IPS-18a (cell line): ENCODE measurements around the gene SORCS3.

Source experiments
- H3K27ac ChIP-seq: one replicate; pipeline ENCODE4 v1.5.1; 2013; ENCODE audit warnings: low read length
- H3K27me3 ChIP-seq: one replicate; pipeline ENCODE4 v1.6.1; 2013; ENCODE audit warnings: mild to moderate bottlenecking, low read length; ENCODE audit not compliant: control insufficient read depth, insufficient read depth
- H3K36me3 ChIP-seq: one replicate; pipeline ENCODE4 v1.6.1; 2013; ENCODE audit warnings: low read depth, low read length; ENCODE audit not compliant: control insufficient read depth
- H3K4me1 ChIP-seq: one replicate; pipeline ENCODE4 v1.6.1; 2013; ENCODE audit warnings: low read depth, low read length; ENCODE audit not compliant: control insufficient read depth
- H3K4me3 ChIP-seq: one replicate; pipeline ENCODE4 v1.5.1; 2013; ENCODE audit warnings: low read length
- H3K9ac ChIP-seq: one replicate; pipeline ENCODE4 v1.6.1; 2013; ENCODE audit warnings: mild to moderate bottlenecking, low read length, moderate library complexity
- H3K9me3 ChIP-seq: one replicate; pipeline ENCODE4 v1.6.1; 2013; ENCODE audit warnings: low read depth, low read length; ENCODE audit not compliant: control insufficient read depth

SORCS3 gene

DNA sequence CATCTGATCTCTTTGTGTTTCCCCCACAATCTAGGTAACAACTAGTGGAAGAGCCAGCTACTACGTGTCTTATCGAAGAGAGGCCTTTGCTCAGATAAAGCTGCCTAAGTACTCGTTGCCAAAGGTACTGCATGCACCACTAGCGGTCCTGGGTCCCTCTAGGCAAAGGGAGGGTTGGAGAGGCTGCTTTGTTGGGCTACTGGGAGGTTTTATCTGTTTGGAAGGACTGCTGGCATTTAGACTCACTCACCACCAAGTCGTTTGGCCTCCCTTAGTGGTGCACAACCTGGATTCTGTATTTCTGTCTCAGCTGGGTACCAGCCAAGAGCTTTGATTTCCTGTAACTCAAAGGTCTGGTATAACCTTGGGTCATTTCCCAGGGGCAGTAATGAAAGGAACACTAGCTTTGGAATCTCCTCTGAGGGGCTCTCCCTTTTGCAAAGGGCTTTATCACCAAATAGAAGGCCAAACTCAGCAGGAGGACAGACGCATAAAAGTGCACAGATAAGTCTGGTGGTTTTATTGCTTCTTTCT lies 498.3 kb downstream of the SORCS3 start:
- Histone ChIP-seq H3K36me3 (no peaks in the 10 kb centered on the region), H3K4me1 (no peaks in the 10 kb centered on the region), H3K9ac (no peak overlapping the region), H3K9me3 (no peaks in the 10 kb centered on the region), H3K4me3 (no peak overlapping the region), H3K27ac (no peak overlapping the region), H3K27me3 (no peaks in the 10 kb centered on the region)

DNA sequence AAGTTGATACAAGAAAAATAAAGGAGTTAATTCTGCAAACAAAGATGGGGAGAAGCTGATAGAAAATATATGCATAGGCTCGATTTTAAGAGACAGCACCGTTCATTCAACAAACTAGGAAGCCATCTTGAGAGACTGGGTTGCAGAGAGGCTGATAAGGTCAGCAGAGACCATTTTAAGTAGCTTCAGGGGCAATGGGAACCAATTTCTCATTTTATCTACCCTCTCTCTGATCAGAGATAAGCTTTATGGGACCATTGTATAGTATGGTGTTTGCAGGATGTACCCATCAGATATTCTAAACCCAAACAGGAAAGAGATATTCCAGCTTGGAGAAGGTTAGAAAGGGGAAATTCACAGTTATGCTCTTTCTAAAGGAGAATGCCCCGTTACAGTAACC lies 499.5 kb downstream of the SORCS3 start:
- H3K9ac ChIP-seq = no peak overlapping the region
- H3K4me1 ChIP-seq = no peaks in the 10 kb centered on the region
- no peaks in the 10 kb centered on the region for H3K27me3 ChIP-seq
- H3K36me3 ChIP-seq = no peaks in the 10 kb centered on the region
- no peak overlapping the region for H3K4me3 ChIP-seq
- H3K27ac ChIP-seq = no peak overlapping the region
- no peaks in the 10 kb centered on the region for H3K9me3 ChIP-seq

DNA sequence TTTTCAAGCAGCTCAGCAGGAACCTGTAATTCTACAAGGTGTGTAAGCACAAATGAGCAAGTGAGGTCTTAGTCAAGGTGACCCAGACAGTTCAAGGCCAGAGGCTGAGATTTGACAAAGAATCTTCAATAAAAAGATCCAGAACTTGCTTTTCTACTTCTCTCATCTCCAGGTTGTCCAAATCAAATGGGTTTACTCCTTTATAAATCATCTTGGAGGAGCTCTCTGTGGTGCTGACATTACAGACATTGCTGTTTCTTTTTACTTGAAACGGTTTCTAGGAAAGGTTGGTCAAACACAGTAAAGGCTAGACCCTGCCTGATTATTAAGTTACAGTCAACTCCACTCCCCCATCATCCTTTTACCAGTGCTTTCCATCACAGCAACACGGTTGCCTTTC lies 504.6 kb downstream of the SORCS3 start:
- H3K36me3 ChIP-seq = no peaks in the 10 kb centered on the region
- H3K4me3 ChIP-seq = no peak overlapping the region
- H3K9me3 ChIP-seq = no peaks in the 10 kb centered on the region
- H3K27ac ChIP-seq = no peak overlapping the region
- H3K27me3 ChIP-seq = no peaks in the 10 kb centered on the region
- H3K9ac ChIP-seq = no peak overlapping the region
- no peaks in the 10 kb centered on the region for H3K4me1 ChIP-seq

DNA sequence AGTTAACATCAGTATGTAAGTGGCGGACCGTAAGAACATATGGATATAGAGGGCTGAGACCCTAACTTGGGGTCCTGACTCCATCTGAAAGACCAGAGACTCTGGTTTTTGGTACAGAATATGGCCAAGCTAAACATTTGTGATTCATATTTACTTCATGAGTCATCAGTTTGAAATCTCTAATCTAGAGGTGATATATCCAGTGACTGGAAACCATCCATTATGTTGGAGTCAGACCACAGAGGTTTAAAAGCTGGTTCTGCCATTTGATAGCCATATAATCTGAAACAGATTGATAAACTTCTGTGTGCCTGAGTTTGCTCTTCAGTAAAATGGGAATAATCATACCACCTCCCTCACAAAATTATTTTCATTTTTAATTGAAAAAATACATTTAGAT lies 505.3 kb downstream of the SORCS3 start:
- no peaks in the 10 kb centered on the region for H3K27me3 ChIP-seq
- H3K4me3 ChIP-seq = no peak overlapping the region
- H3K36me3 ChIP-seq = no peaks in the 10 kb centered on the region
- H3K27ac ChIP-seq = no peak overlapping the region
- H3K9ac ChIP-seq = no peak overlapping the region
- no peaks in the 10 kb centered on the region for H3K4me1 ChIP-seq
- H3K9me3 ChIP-seq = no peaks in the 10 kb centered on the region

DNA sequence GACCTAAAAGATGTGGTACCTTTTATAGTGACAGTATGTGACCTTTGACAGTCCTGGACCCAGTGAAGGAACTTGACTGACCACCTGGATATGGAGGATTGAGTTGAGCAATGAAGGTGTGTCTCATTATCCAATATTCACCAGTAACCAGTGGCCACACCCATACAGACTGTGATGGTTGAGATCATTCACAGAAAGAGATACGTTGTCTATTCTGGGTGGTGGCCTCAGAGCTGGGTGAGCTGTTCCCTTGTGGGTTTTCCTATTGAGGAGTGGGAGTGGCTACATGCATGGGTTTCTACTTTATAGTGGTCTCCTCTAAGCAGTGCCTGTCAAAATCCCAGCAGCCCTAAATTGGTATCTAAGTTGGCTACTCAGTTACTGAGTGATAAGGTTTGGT lies 507.4 kb downstream of the SORCS3 start:
- no peak overlapping the region for H3K9ac ChIP-seq
- H3K27me3 ChIP-seq = no peaks in the 10 kb centered on the region
- H3K9me3 ChIP-seq = no peaks in the 10 kb centered on the region
- H3K36me3 ChIP-seq = no peaks in the 10 kb centered on the region
- H3K27ac ChIP-seq = no peak overlapping the region
- H3K4me1 ChIP-seq = no peaks in the 10 kb centered on the region
- H3K4me3 ChIP-seq = no peak overlapping the region

DNA sequence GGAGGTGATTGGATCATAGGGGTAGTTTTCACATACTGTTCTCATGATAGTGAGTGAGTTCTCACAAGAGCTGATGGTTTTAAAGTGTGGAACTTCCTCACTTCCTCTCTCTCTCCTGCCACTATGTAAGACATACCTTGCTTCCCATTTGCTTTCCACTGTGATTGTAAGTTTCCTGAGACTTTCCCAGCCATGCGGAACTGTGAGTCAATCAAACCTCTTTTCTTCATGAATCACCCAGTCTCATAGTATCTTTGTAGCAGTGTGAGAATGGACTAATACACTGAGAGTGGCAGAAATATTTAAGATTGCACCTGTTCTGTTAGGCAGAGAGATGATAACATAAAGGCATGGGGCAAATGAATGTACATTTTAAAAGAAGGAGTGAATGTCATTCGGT lies 507.8 kb downstream of the SORCS3 start:
- no peak overlapping the region for H3K4me3 ChIP-seq
- H3K9ac ChIP-seq = no peak overlapping the region
- H3K9me3 ChIP-seq = no peaks in the 10 kb centered on the region
- no peaks in the 10 kb centered on the region for H3K4me1 ChIP-seq
- H3K27me3 ChIP-seq = no peaks in the 10 kb centered on the region
- no peak overlapping the region for H3K27ac ChIP-seq
- H3K36me3 ChIP-seq = no peaks in the 10 kb centered on the region

DNA sequence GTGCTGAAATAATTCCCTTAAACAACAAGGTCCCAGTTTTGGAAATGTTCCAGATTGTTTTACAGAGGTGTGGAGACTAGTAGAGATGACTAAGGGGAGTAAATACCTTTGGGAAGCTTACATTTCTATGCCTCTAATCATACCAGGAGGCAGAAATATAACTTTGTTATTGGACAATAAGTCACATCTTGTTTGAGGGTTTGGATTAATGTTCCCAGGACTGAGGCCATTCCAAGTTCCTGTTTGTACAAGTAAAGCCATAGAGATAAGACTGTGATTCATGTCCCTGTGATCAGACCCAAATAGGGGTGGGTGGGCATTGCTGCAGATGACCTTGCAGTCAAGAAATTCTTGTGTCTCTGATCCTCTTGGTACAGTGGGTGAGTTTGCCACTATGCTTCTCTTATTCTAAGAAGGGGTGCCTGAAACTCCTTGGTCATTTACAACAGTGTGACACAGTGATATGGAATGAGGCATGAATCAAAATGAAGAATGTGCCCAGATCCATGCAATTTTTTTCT lies 508.3 kb downstream of the SORCS3 start:
- H3K9ac ChIP-seq = no peak overlapping the region
- H3K36me3 ChIP-seq = no peaks in the 10 kb centered on the region
- H3K9me3 ChIP-seq = no peaks in the 10 kb centered on the region
- no peak overlapping the region for H3K27ac ChIP-seq
- H3K27me3 ChIP-seq = no peaks in the 10 kb centered on the region
- H3K4me3 ChIP-seq = no peak overlapping the region
- no peaks in the 10 kb centered on the region for H3K4me1 ChIP-seq

DNA sequence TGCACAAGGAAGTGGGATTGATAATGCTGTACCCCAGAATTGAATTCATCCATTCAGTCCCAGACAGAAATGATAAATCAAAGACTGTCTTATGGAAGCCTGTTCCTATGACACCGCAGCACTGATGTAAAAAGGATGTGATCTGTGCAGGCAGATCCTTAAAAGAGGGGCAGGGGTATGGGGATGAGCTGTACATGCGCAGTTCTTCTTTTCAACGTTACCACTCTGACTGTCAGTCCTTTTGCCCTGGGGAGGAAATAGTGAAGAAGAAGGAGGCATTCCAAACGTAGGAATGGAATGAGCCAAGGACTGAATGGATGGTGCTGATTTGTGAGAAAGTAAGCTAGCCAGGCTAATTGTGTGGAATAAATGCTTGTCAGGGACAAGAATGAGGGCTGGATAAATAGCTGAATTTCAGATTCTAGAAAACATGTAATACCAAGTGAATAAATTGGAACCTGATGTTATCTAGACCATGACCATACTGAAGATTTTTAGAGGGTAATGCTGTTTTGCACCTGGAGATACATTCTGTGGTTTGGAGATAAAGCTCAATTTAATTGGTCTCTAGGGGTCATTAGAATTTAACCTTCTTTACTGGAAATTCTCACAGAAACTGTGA lies 509.3 kb downstream of the SORCS3 start:
- Histone ChIP-seq H3K36me3 (no peaks in the 10 kb centered on the region), H3K27me3 (no peaks in the 10 kb centered on the region), H3K9ac (no peak overlapping the region), H3K9me3 (no peaks in the 10 kb centered on the region), H3K4me1 (no peaks in the 10 kb centered on the region), H3K27ac (no peak overlapping the region), H3K4me3 (no peak overlapping the region)

DNA sequence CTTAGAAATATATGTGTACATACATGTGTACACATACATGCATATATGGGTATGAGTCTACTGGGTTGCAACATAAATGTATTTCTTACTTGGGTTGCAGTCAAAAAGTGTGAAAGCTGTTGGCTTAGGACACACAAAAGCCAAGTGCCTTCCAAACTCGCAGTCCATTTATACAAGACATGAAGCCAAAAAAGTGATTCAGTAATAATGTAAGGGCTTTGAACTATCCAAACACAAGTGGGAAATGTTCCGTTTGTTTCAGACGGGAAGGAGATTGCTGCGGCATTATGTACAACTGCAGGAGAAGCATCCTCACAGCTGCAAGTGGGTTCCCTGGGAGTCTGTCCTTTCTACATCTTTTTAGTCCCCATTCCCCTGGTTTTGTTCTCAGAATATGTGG lies 513.6 kb downstream of the SORCS3 start:
- H3K27me3 ChIP-seq = no peaks in the 10 kb centered on the region
- H3K4me1 ChIP-seq = no peaks in the 10 kb centered on the region

DNA sequence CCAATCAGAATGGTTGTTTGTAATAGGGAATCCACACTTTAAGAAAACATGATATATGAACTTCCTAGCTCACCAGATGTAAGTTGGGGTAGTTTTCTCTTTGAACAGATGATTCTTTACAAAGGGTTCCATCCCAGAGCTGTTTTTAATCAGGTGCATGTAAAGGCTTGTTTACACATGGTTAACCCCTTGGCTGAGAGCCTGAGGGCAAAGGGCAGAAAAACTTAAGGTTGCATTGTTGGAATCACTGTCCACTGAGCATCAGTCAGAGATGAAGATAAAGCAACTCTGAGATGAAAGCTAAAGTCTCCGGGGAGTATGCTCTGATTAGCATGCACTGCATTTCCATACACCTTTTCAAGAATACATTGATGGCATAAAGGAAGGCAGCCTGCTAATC lies 518.2 kb downstream of the SORCS3 start:
- no peak overlapping the region for H3K27ac ChIP-seq
- H3K9ac ChIP-seq = no peak overlapping the region
- no peaks in the 10 kb centered on the region for H3K27me3 ChIP-seq
- H3K9me3 ChIP-seq = no peaks in the 10 kb centered on the region
- no peaks in the 10 kb centered on the region for H3K36me3 ChIP-seq
- H3K4me1 ChIP-seq = no peaks in the 10 kb centered on the region
- no peak overlapping the region for H3K4me3 ChIP-seq

More for the DNA sequence above, 513.6 kb downstream of the SORCS3 start:
- Histone ChIP-seq H3K4me3 (no peak overlapping the region), H3K9ac (no peak overlapping the region), H3K9me3 (no peaks in the 10 kb centered on the region), H3K36me3 (no peaks in the 10 kb centered on the region), H3K27ac (no peak overlapping the region)

DNA sequence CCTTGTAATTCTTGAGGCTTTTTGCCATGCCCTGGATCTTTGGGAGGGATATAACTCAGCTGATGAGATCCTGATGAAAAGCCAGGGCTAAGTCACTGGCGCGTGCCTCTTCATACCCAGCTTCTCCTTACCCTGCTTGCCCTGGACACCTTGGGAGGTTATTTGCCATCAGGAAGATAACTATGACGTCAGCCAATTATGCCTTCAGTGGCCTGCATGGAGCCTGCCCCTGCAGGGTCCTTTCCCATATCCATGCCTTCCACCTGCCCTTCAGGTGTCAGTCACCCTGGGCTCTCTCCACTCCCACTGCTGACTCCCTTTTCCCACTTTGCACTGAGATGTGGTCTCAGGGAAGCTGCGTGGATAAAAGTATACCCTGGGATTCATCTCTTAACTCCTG lies 520.1 kb downstream of the SORCS3 start:
- no peak overlapping the region for H3K27ac ChIP-seq
- H3K4me1 ChIP-seq = no peaks in the 10 kb centered on the region
- no peak overlapping the region for H3K4me3 ChIP-seq
- H3K9me3 ChIP-seq = no peaks in the 10 kb centered on the region
- no peaks in the 10 kb centered on the region for H3K27me3 ChIP-seq
- no peaks in the 10 kb centered on the region for H3K36me3 ChIP-seq
- H3K9ac ChIP-seq = no peak overlapping the region

DNA sequence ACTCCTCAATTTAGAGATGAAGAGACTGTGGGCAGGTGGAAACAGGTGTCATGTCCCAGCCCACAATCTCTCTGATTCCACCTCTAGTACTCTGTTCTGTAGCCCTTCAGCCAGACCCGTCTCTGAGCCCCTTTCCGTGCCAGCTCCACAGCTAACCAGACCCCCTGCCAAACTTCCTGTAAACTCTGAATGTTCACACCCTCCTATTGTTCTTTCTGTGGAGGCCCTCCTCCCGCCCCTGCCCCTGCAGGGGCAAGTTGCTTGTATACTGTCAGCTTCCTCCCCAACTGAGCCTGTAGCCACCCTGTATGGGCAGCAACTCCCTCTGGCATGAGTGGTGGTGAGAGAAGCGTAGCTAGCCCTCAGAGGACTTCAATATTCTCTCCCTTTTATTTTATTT lies 520.7 kb downstream of the SORCS3 start:
- H3K27ac ChIP-seq = no peak overlapping the region
- H3K4me1 ChIP-seq = no peaks in the 10 kb centered on the region
- H3K4me3 ChIP-seq = no peak overlapping the region
- H3K36me3 ChIP-seq = no peaks in the 10 kb centered on the region
- no peaks in the 10 kb centered on the region for H3K27me3 ChIP-seq
- no peak overlapping the region for H3K9ac ChIP-seq
- H3K9me3 ChIP-seq = no peaks in the 10 kb centered on the region
